ACC112 (cell line): ENCODE results near the gene NRG2.

Experiments
- H2AFZ ChIP-seq: fragments of 200-600 bp; sonication (generic); one replicate; pipeline ENCODE4 v1.6.0; 2017; ENCODE audit warnings: antibody characterized with exemption, low read length; ENCODE audit not compliant: unreplicated experiment
- H3K27ac ChIP-seq: fragments of 200-600 bp; sonication (generic); 2 replicates; pipeline ENCODE4 v1.5.1; 2014; ENCODE audit warnings: low read depth, mild to moderate bottlenecking, antibody characterized with exemption, low read length, moderate library complexity
- H3K27me3 ChIP-seq: fragments of 200-600 bp; sonication (generic); 2 replicates; pipeline ENCODE4 v1.6.1; 2014; ENCODE audit warnings: mild to moderate bottlenecking, antibody characterized with exemption, low read length, moderate library complexity, mixed read lengths; ENCODE audit not compliant: insufficient read depth
- H3K36me3 ChIP-seq: fragments of 200-600 bp; sonication (generic); 2 replicates; pipeline ENCODE4 v1.6.1; 2016; ENCODE audit warnings: mild to moderate bottlenecking, antibody characterized with exemption, low read length, moderate library complexity, mixed read lengths; ENCODE audit not compliant: insufficient read depth
- H3K4me1 ChIP-seq: fragments of 200-600 bp; sonication (generic); one replicate; pipeline ENCODE4 v1.6.1; 2016; ENCODE audit warnings: low read length, mixed read lengths; ENCODE audit not compliant: insufficient read depth, unreplicated experiment, control insufficient read depth
- H3K4me3 ChIP-seq: fragments of 200-600 bp; sonication (generic); 2 replicates; pipeline ENCODE4 v1.5.1; 2014; ENCODE audit warnings: mild to moderate bottlenecking, low read depth, low read length
- H3K79me2 ChIP-seq: fragments of 200-600 bp; sonication (generic); one replicate; pipeline ENCODE4 v1.6.0; 2016; ENCODE audit warnings: low read length; ENCODE audit not compliant: control insufficient read depth, unreplicated experiment, insufficient read depth

The NRG2 gene

DNA sequence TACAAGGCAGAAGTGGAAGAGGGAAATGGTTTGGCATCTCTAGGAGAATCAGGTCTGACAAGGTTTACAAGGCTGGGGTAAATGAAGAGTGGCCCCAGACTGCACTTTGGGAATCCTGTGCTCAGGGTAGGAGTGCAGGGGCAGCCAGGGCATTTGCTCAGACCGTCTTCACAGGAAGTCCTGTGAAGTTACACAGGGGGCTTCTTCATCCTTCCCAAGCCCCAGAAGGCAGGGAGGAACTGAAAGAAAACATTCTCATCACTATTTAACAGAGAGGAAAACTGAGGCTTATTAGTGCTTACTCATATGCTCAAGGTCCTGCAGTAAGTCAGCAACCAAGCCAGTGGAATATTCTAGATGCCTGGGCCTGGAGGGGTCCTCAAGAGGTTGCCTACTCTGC is 80.7 kb downstream of the NRG2 start:
- H3K4me3 ChIP-seq: no peak overlapping the region
- peaks cover 37% of the 10 kb centered on the region for H3K27me3 ChIP-seq

DNA sequence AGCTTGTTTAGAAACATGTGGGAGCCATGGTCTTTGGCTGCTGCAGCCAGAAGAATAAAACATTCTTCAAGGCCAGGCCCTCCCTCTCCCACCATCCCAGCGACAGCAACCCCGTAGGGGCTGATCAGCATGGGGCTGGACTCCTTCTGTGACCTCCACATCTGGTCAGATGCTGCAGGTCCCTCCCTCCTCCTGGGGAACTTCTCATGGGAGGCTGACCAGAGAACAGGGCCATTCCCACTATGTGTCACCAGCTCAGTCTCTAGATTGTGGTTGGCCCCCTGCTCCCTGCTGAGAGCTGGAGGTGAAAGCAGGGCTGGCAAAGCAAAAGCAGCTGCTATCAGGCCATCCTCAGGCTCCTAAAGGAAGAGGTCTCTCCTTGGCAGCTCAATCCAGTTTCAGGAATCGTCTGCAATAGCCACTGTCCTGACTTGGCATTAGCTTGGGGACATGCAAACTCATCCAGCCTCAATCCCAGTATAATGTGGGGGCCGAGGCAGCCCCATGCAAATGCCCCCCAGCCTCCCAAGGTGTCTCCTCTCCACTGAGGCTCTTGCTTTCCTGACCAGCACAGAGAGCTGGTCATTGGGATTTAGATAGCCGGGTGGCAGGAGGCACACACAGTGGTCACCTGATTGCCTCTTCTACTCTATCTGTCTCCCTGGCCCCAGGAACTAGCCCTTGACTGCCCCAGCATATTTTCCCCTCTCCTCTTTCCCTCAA is 81.5 kb downstream of the NRG2 start:
- Histone ChIP-seq H3K27ac (no peak overlapping the region), H3K4me1 (no peaks in the 10 kb centered on the region), H3K36me3 (no peaks in the 10 kb centered on the region), H2AFZ (no peak overlapping the region), H3K79me2 (no peaks in the 10 kb centered on the region), H3K27me3 (peaks cover 44% of the 10 kb centered on the region), H3K4me3 (no peak overlapping the region)

More for the DNA sequence above, 80.7 kb downstream of the NRG2 start:
- H3K79me2 ChIP-seq: no peaks in the 10 kb centered on the region
- no peaks in the 10 kb centered on the region for H3K36me3 ChIP-seq
- no peaks in the 10 kb centered on the region for H3K4me1 ChIP-seq
- no peak overlapping the region for H2AFZ ChIP-seq
- H3K27ac ChIP-seq: no peak overlapping the region

DNA sequence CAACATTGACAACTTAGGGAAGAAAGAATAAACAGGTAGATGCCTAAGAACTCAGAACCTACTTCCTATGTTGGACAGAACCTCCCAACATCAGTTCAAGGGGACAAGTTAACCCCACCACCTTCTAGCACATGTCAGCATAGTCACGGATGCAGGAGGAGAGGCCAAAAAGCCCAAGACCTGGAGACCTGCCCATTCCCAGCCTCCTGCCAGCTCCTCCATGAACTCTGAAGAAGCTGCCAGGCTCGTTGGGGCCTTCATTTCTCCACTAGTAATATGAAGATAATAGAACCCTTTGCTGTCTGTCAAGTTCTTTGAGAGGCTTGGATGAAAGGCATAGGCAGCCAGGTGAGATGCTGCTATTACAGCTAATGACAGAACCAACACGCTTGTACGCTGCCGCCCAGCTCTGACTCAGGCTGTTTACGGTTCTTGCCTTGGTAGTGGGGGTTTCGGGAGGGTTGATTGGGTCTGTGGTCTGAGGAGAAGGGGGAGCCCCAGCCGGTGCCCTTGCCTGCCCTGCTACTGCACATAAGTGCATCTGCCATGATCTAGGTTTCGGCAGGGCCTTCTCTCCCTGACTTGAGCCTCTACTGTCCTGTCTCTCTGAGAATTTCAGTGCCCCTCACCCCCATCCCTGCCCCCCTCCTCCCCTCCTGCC is 82.2 kb downstream of the NRG2 start:
- no peak overlapping the region for H3K27ac ChIP-seq
- no peaks in the 10 kb centered on the region for H3K36me3 ChIP-seq
- H3K79me2 ChIP-seq: no peaks in the 10 kb centered on the region
- no peaks in the 10 kb centered on the region for H3K4me1 ChIP-seq
- H3K27me3 ChIP-seq: peaks cover 50% of the 10 kb centered on the region
- H3K4me3 ChIP-seq: no peak overlapping the region
- H2AFZ ChIP-seq: no peak overlapping the region

DNA sequence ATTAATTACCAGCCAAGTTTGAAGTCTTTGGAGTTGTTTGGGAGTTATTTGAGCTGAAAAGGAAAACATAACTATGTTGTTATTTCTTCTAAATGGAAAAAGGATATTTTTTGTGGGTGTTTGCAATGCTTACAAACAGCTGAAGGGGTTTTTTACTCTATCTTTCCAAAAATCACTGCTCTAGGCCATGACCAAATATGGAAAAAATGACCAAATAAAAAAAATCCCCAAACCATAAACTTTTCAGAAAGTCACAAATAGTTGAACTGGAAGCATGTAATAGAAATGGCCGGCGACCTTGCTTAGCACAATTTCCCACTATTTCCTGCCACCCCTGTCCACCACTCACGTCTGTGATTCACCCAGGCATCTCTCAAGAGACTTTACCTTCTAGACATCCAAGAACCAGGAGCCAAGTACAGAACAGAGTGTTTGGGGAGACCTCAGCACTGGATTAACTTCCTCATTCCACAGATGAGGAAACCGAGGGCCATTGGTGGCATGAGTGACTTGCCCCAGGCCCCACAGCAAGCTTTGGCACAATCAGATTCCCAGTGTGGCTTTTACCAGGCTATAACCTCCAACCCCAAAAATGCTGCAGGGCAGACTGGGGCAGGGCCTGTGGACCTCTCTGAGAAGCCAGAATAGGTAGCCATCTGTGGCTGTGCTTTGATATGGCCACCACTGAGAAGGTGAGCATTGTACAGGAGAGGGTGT is 84.5 kb downstream of the NRG2 start:
- no peaks in the 10 kb centered on the region for H3K4me1 ChIP-seq

DNA sequence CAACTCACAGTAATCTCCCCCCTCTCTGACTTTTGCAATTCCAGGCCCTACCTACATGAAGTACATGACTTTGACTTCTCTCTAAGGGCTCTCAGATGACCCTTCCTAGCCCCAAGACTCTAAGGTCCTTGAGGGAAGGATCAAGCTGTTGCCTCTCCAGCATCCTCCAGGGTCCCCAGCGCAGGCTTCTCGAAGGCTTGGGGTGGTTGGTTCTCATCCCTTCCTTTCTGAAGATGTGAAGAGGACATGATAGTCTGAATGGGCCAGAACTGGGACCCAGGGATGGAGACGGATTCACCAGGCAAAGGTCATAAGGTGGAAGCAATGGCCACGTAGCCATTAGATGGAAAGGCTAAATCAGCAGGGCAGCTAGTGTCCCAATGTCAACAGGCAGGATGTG is 86.8 kb downstream of the NRG2 start:
- Histone ChIP-seq H3K79me2 (no peaks in the 10 kb centered on the region), H3K27ac (no peak overlapping the region), H2AFZ (no peak overlapping the region)

More for the DNA sequence above, 84.5 kb downstream of the NRG2 start:
- Histone ChIP-seq H3K27me3 (peaks cover 59% of the 10 kb centered on the region), H3K36me3 (no peaks in the 10 kb centered on the region), H2AFZ (no peak overlapping the region), H3K79me2 (no peaks in the 10 kb centered on the region), H3K27ac (no peak overlapping the region), H3K4me3 (no peak overlapping the region)

DNA sequence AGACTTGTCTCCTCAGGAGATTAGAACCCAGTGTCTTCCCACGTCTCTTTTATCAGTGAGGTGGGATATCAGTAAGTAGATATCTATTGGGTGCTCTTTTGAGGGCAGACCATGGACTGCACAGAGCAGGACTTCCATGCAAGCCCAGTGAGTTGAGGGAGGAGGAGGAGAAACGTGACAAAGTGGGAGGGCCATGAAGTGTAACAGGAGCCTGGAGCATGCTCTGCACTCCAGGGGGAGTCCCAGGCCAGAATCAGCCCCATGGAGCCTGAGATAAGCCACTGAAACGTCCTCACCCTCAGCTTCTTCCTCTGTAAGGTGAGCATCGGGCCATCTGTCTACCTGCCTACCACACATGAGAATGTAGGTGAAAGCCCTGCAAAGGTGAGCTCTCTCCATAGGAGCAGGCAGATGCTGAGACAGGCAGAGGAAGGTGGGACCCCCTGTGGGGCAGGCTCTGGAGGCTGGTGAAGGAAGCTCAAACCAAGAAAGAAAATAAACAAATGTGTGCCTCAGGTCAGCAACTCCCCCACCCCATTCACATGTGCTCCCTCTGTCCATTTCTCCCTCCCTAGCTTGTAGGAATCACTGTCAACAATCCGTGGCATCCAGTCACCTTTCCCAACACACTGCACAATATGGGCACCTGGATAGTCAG is 87.4 kb downstream of the NRG2 start:
- Histone ChIP-seq H3K4me3 (no peak overlapping the region), H3K36me3 (no peaks in the 10 kb centered on the region), H3K4me1 (no peaks in the 10 kb centered on the region), H3K27me3 (peaks cover 50% of the 10 kb centered on the region), H3K79me2 (no peaks in the 10 kb centered on the region), H2AFZ (no peak overlapping the region), H3K27ac (no peak overlapping the region)

More for the DNA sequence above, 86.8 kb downstream of the NRG2 start:
- no peaks in the 10 kb centered on the region for H3K4me1 ChIP-seq
- H3K4me3 ChIP-seq: no peak overlapping the region
- H3K36me3 ChIP-seq: no peaks in the 10 kb centered on the region
- H3K27me3 ChIP-seq: peaks cover 47% of the 10 kb centered on the region

DNA sequence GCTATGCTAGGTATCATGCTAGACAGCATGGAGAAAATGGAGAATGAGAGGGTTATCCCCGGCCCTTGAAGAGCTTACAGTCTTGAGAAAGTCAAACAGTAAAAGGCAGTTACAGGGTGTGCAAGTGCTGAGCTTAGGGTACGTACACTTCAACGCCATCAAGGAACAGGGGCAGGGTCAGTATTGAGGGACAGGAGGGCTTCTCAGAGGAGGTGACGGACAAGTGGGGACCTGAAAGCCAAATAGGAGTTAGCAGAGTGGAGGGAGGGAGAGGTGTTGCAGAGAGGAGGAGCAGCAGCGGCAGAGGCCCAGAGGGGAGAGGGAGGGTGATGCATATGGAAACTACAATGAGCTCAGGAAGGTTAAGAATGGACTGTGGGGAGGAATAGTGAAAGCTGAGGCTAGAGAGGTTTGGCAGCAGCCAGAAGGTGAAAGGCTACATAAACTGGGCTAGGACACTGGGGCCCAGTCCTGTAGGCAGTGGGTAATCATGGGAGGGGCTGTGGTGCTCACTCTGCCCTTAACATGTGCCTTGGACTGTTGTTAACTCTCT is 88.0 kb downstream of the NRG2 start:
- peaks cover 55% of the 10 kb centered on the region for H3K27me3 ChIP-seq
- H3K4me3 ChIP-seq: no peak overlapping the region
- H2AFZ ChIP-seq: no peak overlapping the region
- no peaks in the 10 kb centered on the region for H3K4me1 ChIP-seq
- H3K79me2 ChIP-seq: no peaks in the 10 kb centered on the region
- H3K27ac ChIP-seq: no peak overlapping the region
- H3K36me3 ChIP-seq: no peaks in the 10 kb centered on the region

DNA sequence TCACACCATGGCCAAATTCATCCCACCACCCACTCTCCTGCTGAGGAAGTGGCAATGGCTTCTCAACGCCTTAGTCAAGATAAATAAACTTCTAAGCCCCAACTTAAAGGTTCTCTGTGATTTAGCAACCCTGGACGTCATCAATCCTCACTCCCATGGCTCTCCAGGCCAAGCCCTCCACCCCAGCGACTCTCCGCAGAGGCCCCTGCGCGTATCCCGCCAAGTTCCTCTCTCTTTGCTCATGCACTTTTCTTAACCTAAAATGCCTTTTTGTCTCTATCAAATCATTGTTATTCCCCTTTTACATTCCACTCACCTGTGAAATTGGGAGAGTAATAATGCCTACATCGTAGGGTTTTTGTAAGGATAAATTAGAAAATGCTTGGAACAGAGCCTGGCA is 88.6 kb downstream of the NRG2 start:
- Histone ChIP-seq H3K36me3 (no peaks in the 10 kb centered on the region), H2AFZ (no peak overlapping the region), H3K27ac (no peak overlapping the region), H3K4me3 (no peak overlapping the region), H3K4me1 (no peaks in the 10 kb centered on the region), H3K27me3 (peaks cover 62% of the 10 kb centered on the region), H3K79me2 (no peaks in the 10 kb centered on the region)

DNA sequence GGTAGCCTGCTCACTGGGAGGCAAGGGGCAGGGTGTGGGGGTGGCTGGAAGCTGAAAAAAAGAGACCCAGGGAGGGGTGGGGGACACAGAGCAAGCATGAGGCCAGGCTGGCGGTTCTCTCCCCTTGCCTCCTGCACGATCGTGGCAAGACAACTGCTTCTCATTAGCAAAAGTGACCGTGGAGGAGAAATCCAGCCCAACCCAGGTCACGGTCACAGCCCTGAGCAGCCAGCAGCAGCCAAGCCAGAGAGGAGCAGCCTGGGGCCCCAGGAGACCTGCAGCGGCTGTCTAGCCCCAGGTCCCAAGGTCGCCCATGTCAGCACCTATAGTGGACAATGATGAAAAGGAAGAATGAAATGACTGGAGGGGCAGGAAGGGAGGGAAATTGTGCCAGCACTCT is 89.1 kb downstream of the NRG2 start:
- H3K27ac ChIP-seq: no peak overlapping the region
- no peaks in the 10 kb centered on the region for H3K4me1 ChIP-seq
- H2AFZ ChIP-seq: no peak overlapping the region
- no peaks in the 10 kb centered on the region for H3K36me3 ChIP-seq
- H3K4me3 ChIP-seq: no peak overlapping the region
- no peaks in the 10 kb centered on the region for H3K79me2 ChIP-seq
- H3K27me3 ChIP-seq: peaks cover 67% of the 10 kb centered on the region

DNA sequence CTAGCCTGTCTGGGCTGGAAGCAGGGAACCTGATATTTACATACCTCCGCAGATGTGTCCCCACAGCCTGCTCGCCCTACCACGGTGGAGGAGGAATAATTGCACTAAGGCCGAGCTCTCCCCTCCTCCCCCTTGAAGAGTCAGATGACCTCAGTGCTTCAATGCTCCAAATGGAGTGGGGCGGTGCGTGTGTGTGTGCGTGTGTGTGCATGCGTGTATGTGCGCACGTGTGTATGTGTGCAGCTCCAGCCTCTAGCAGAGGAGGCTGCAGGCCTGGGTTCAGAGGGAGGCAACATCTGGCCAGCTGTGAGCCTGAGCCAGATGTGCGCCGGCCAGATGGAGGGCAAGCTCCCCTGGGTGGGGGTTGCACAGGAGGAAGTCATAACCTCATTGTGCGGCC is 90.5 kb downstream of the NRG2 start:
- H3K27me3 ChIP-seq: peaks cover 73% of the 10 kb centered on the region

More for the DNA sequence above, 90.5 kb downstream of the NRG2 start:
- Histone ChIP-seq H3K36me3 (no peaks in the 10 kb centered on the region), H3K4me1 (no peaks in the 10 kb centered on the region), H3K4me3 (no peak overlapping the region), H2AFZ (no peak overlapping the region), H3K27ac (no peak overlapping the region), H3K79me2 (no peaks in the 10 kb centered on the region)
